GM13976 (cell line): ENCODE results near the gene ACOX1.

Source experiments
- DNase-seq: peaks from one replicate; pipeline ENCODE4 v3.0.0; 2012; ENCODE audit warnings: low spot score
- in situ Hi-C: fragments of 300-500 bp; cut with MboI; formaldehyde crosslinking; loops from one replicate; pipeline ENCODE4 v1.12.0; 2022; ENCODE audit warnings: low sequenced_read_pairs, mixed read lengths, inconsistent platforms; ENCODE audit not compliant: unreplicated experiment
- TF ChIP-seq, protein P1 (sequence below): IDR thresholded peaks from 2 replicates; pipeline ENCODE4 v1.5.1; 2012; ENCODE audit warnings: borderline replicate concordance, mild to moderate bottlenecking; ENCODE audit not compliant: insufficient read depth; ENCODE audit errors: extremely low read depth, missing control alignments, control extremely low read depth

ACOX1 gene

GRCh38 chr17:75926456-75926855 is 52.5 kb downstream of the ACOX1 start:
- DNase-seq = peak; percentile 15
- in situ Hi-C loops = no loop called here
- TF ChIP-seq, protein P1, sequence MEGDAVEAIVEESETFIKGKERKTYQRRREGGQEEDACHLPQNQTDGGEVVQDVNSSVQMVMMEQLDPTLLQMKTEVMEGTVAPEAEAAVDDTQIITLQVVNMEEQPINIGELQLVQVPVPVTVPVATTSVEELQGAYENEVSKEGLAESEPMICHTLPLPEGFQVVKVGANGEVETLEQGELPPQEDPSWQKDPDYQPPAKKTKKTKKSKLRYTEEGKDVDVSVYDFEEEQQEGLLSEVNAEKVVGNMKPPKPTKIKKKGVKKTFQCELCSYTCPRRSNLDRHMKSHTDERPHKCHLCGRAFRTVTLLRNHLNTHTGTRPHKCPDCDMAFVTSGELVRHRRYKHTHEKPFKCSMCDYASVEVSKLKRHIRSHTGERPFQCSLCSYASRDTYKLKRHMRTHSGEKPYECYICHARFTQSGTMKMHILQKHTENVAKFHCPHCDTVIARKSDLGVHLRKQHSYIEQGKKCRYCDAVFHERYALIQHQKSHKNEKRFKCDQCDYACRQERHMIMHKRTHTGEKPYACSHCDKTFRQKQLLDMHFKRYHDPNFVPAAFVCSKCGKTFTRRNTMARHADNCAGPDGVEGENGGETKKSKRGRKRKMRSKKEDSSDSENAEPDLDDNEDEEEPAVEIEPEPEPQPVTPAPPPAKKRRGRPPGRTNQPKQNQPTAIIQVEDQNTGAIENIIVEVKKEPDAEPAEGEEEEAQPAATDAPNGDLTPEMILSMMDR = no peak

- DNase-seq = peak; percentile 11
- TF ChIP-seq, protein P1 = no peak
- in situ Hi-C loops = no loop called here
Observed at GRCh38 chr17:75925912-75926311, 53.1 kb downstream of the ACOX1 start.

- peak; percentile 13 for DNase-seq
- TF ChIP-seq, protein P1 = no peak
- in situ Hi-C loops = no loop called here
Observed at GRCh38 chr17:75925103-75925502, 53.9 kb downstream of the ACOX1 start.

DNA sequence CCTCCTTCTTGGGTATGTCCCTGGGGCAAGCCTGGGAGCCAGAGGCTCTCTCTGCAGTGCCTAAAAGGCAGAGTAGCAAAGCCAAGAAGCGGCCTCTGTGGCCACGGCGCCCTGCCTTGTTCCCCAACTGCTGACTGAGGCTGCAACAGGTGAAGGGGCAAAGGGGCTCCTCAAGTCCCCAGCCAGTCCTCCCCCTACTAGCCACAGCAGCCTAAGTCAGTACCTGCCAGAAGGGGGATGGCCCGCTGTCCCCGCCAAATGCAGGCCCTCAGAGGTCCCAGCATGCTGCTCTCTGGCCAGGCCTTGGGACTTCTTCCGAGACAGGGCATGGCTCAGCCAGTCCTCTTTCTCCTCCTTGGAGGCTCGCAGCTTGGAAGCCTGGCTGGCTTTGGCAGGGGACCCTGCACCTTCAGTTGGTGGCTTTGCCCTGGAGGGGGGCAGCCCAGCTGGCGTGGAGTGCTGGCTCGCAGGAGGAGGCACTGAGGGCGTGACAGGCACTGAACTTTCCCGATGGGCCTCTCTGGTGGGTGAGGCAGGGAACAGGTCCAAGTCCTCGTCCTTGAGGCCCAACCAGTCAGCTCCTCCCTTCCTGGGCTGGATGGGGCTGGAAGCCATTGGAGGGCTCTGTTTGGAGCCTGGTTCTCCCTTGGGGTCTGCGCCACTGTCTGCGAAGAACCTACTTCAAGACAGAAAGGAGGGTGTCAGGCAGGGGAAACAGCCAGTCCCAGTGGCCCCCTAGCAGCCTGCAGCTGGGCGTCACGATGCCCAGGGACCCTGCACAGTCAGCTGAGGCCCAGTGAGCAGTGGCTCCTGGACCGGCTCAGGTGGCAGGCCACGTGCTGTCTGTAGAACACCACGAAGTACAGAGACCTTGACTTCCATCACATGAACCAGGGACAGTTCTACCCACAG is 55.7 kb downstream of the ACOX1 start:
- DNase-seq = no peak
- TF ChIP-seq, protein P1 = no peak
- in situ Hi-C loops = loop anchor here (25.0 kb wide), 1 partner anchor 364 kb away; no protein-coding TSS in a partner anchor

- TF ChIP-seq, protein P1 = no peak
- no peak for DNase-seq
- in situ Hi-C loops = loop anchor here (25.0 kb wide), 1 partner anchor 365 kb away; no protein-coding TSS in a partner anchor
Observed at GRCh38 chr17:75922173-75922961, 56.6 kb downstream of the ACOX1 start.

DNA sequence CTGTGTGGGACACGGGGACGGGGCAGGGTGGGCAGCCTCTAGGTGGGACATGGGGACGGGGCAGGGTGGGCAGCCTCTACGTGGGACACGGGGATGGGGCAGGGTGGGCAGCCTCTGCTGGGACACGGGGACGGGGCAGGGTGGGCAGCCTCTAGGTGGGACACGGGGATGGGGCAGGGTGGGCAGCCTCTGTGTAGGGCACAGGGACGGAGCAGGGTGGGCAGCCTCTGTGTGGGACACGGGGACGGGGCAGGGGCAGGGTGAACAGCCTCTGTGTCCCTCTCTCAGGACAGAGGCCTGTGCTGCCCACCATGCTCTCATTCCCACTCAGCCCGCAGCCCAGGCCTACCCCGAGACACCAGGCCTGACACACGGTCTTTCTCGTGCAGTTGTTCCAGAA is 57.4 kb downstream of the ACOX1 start:
- TF ChIP-seq, protein P1 = no peak
- in situ Hi-C loops = loop anchor here (25.0 kb wide), 1 partner anchor 366 kb away; no protein-coding TSS in a partner anchor
- DNase-seq = no peak
